T47D (cell line): ENCODE results near the gene MMAA.
"Not testable (repeated sequence)": the region's sequence is repeated elsewhere in the genome, so short reads cannot be mapped to it uniquely, and the experiment has no call there.

Source experiments
- DNase-seq, 2 experiments: peaks; one replicate each; pipeline versions ENCODE4 v3.0.0 to v3.0.0-alpha.2; 2011 to 2012; ENCODE audit warnings: low read depth in 1 of 2, low spot score in 1 of 2
- JUND ChIP-seq: IDR thresholded peaks from 2 replicates; pipeline ENCODE4 v1.6.1; 2012; ENCODE audit warnings: low read depth
- in situ Hi-C: cut with HindIII; loops from 2 replicates; pipeline ENCODE4 v1.10.0; 2016; ENCODE audit warnings: low sequenced_read_pairs, low pct_unique_long_range_greater_than_20kb

The MMAA gene

DNA sequence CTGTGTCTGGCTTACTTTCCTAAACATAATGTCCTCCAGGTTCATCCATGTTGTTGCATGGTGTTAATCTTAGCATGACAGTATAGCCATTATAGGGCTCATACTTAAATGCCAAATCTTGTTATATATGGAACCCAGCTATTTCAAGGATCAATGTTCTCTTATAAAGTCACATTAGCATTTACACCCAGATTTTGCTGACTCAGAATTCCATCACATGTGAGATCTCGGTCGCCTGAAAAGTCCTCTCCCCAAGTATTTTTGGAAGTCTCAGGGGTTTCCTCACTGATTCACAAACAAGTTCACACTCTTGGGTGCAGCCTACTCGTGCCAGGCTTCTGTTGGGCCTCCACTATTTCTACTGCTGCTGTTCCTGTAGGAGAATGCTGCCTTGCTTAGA is 40.9 kb downstream of the MMAA start:
- DNase-seq = no peak

DNA sequence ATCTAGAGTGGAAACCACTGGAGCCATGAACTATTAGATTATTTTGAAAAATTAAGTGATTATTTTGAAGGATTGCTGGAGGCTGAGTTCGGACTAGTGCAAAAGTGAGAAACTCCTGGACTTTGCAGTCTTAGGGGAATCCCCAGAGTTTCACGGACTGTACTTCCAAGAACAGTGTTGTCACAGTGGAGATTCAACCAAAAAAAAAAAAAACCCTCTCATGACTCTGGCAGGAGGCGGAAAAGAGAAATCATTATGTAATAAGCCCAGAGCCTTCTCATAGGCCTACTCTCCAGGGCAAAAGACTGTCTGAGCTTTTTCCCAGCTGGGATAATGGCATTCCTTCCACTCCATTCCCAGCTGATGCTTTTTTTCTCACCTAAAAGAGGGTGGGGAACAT is 44.0 kb downstream of the MMAA start:
- no peak for TF ChIP-seq JUND
- in situ Hi-C loops = no loop called here
- DNase-seq = no peak

More for the DNA sequence above, 40.9 kb downstream of the MMAA start:
- in situ Hi-C loops = no loop called here
- TF ChIP-seq JUND = no peak

DNA sequence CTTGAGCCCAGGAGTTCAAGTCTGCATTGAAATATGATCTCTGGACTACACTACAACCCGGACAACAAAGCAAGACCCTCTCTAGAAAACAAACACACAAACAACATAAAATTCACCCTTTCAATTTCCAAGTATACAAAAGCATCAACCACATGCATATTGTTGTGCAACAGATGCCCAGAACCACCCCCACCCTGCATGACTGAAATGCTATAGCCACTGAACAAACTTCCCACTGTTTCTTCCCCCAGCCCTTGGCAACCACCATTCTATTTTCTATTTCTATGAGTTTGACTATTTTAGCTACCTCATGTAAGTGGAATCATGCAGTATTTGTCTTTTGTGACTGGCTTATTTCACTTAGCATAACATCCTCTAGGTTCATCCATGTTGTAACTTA is 46.6 kb downstream of the MMAA start:
- no peak for DNase-seq
- in situ Hi-C loops = no loop called here
- TF ChIP-seq JUND = no peak

DNA sequence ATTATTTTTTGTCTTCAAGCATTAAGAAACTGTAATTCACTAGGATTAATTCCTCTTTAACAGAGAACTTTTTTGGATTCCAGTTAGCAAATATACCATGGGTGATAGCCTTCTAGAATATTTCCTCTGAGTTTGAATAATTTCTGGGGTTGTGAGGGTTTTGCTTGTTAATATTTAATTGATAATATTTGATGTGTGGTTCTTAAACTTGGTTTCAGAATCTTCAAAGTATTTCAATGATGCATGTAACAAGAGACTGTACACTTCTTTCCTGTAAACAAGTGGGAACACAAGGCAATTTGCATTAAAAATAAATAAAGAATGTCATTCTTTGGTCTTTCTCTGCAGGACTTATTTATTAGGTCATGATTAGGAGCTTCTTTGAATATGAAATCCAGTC is 51.2 kb downstream of the MMAA start:
- no peak for DNase-seq
- in situ Hi-C loops = no loop called here

DNA sequence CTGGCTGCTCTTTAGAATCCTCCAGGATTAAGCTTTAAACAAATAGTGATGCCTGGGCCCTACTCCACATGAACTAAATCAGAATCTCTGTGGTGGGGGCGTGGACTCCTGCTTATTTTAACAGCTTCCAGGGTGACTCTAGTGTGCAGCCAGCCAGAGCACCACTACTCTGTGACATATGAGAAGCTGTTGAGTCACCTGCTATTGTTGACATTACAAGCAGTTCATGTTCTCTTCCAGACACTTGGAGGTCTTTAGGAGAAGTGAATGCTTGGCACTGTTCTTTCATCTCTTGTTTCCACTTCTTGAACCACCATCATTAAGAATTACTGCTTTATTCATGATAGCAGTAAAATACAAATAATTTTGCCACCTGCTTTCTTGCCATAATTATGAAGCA is 60.3 kb downstream of the MMAA start:
- TF ChIP-seq JUND = no peak
- peak in 1 of 2 experiments; percentile 48 for DNase-seq
- in situ Hi-C loops = no loop called here

More for the DNA sequence above, 51.2 kb downstream of the MMAA start:
- TF ChIP-seq JUND = no peak

DNA sequence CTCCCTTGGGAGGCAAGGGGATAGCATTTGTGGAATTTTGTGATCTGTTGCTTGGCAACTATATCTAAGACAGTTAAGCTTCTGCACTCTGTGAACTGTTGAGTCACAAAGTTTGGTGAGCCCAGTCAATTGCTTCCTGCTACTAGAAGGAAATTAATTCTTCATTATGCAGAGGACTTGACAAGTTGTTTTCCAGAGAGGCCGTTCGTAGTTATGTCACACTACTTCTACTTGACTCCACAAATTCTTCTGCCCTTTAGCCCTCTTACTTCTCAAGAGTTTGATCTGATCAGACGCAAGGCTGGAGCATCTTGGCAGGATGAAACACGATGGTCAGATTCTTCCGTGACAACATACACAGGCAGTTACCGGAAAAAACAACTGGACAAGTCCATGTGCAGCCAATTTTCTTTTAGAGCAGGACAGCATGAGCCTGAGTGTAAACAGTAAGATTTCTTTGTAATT is 60.8 kb downstream of the MMAA start, which contains the start of gene C4orf51:
C4orf51 (plus strand) TSS at position 156 of the 465 bp plus-strand sequence; CDS start at position 214, 58 bp downstream.
- TF ChIP-seq JUND = no peak
- in situ Hi-C loops = no loop called here
- no peak for DNase-seq

DNA sequence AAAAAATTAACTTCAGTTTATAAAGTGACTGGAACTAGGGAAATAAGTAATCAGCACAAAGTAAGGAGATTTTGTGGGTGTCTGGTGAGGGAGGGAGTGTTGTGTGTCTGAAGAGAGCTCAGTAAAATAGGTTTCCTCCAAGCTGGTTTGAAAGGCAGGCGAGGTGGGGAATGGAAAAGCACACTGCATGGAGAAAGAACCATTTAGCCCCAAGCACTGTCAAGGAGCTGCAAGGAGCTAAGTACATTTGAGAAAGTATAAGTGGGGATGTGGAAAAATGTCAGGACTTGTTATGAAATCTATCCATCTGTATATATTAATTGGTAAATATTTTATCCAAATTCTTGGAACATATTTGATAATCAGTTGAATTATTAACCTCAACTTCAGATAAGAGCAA is 61.7 kb downstream of the MMAA start:
- in situ Hi-C loops = no loop called here
- TF ChIP-seq JUND = no peak
- DNase-seq = no peak

DNA sequence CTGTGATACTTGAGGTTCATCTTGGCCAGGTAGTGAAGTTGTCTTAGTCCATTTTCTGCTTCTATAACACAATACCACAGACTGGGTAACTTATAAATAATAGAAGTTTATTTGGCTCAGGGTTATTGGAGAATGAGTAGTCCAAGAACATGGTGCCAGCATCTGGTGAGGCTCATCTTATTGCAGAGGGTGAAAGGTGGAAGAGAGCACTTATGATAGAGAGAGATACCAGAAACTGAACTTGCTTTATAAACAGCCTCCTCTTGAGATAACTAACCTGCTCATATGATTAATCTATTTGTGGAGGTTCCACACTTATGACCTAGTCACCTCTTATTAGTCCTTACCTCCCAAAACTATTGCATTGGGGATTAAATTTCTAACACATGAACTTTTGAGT is 62.3 kb downstream of the MMAA start:
- no peak for DNase-seq
- no peak for TF ChIP-seq JUND
- in situ Hi-C loops = no loop called here

DNA sequence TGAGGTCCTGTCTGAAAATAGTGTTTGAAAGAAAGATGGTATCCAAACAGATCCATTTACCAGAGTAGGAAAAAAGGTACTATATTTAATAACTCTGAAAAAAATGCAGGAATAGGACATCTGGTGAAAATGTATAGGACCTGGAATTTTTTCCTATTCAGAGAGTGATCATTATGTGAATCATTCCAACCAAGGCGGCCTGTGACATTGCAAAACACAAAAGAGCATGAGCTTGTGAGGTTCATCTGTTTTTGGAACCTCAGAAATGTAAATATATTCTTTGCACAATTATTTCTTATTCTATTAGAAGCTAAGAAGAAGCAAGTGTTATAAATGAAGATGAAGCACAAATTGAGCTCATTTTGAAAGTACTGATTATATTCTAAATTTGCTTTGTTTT is 62.8 kb downstream of the MMAA start:
- no peak for TF ChIP-seq JUND
- no peak for DNase-seq
- in situ Hi-C loops = no loop called here

DNA sequence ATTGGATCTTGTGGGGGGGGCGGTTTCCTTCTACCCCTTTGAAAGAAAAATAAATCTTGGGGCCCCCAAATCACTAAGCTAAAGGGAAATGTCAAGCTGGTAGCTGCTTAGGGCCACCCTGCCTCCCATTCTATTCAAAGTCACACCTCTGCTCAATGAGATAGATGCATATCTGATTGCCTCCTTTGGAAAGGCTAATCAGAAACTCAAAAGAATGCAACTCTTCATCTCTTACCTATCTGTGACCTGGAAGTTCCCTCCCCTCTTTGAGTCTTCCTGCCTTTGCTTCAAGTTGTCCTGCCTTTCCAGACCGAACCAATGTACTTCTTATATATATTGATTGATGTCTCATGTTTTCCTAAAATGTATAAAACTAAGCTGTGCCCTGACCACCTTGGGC is 67.8 kb downstream of the MMAA start:
- no peak for TF ChIP-seq JUND
- in situ Hi-C loops = no loop called here
- no peak for DNase-seq

DNA sequence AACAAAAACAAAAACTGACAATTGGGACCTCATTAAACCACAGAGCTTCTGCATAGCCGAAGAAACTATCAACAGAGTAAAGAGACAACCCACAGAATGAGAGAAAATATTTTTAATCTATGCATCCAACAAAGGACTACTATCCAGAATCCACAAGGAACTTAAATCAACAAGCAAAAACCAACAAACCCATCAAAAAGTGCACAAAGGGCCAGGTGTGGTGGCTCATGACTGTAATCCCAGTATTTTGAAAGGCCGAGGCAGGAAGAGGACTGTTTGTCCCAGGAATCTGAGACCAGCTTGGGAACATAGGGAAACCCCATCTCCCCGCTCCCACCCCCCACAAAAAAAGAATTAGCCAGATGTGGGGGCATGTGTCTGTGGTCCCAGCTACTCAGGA is 71.4 kb downstream of the MMAA start:
- DNase-seq = no peak
- TF ChIP-seq JUND = no peak
- in situ Hi-C loops = no loop called here

DNA sequence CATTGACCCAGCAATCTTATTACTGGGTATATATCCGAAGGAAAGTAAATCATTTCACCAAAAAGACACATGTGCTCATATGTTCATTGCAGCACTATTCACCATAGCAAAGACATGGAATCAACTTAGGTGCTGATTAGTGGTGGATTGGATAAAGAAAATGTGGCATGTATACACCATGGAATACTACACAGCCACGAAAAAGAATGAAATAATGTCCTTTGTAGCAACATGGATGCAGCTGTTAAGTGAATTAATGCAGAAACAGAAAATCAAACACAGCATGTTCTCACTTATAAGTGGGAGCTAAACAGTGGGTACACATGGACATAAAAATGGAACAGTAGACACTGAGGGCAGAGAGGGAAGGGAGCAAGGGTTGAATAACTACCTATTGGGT is 72.2 kb downstream of the MMAA start:
- DNase-seq, in situ Hi-C loops: not testable (repeated sequence)

DNA sequence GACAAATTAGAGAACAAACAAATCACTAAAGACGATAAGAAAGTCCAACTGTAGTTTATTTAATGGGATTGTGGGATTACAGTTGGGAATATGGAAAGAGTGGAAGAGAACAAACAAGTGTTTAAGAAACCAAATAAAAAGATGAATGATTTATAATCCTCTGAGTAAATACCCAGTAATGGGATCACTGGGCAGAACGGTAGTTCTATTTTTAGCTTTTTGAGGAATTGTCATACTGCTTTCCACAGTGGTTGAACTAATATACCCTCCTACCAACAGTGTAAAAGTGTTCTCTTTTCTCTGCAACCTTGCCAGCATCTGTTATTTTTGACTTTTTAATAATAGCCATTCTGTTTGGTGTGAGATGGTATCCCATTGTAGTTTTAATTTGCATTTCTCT is 75.7 kb downstream of the MMAA start:
- in situ Hi-C loops = no loop called here
- DNase-seq = no peak
- TF ChIP-seq JUND = no peak

DNA sequence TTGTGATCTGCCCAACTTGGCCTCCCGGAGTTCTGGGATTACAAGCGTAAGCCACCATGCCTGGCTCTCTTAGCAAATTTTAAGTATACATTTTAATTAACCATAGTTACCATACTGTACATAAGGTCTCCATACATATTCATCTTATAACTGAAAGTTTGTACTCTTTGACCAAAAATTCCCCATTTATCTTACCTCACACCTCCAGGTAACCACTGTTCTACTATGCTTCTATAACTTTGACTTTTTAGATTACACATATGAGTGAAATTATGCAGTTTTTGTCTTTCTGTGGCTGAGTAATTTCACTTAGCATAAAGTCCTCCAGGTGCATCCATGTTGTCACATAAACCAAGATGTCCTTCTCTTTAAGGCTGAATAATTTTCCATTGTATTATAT is 78.1 kb downstream of the MMAA start:
- in situ Hi-C loops = no loop called here
- DNase-seq = no peak
- TF ChIP-seq JUND = no peak
